Left lobe of liver (tissue), 2 donors: ENCODE data around the gene NTNG1. TPM values are rescaled to one million over a fixed set of nuclear protein-coding genes. Genes with fewer than 3 reads are reported as not detected.
"Not testable (repeated sequence)": the region's sequence is repeated elsewhere in the genome, so short reads cannot be mapped to it uniquely, and the experiment has no call there.

Source experiments
- ATAC-seq: fragments of 200-7000 bp; cut with Tn5 transposase; one replicate; pipeline ENCODE4 v1.9.1; 2020; ENCODE audit warnings: mild to moderate bottlenecking, moderate library complexity
- DNase-seq: peaks from one replicate; pipeline ENCODE4 v3.0.0-alpha.2; 2020; ENCODE audit warnings: low spot score
- total RNA-seq: library from RNA; stranded (reverse); gene quantifications from one replicate; pipeline ENCODE4 v1.2.1, GENCODE V29; 2021
- donor health status: DM: no; HTN: no; CAD: no; lungs with moderate emphysema.
- donor health status: DM: no; HTN: yes; CAD: no.

NTNG1 gene
- total RNA-seq, 1 donor from 2014 or later, result not detected

DNA sequence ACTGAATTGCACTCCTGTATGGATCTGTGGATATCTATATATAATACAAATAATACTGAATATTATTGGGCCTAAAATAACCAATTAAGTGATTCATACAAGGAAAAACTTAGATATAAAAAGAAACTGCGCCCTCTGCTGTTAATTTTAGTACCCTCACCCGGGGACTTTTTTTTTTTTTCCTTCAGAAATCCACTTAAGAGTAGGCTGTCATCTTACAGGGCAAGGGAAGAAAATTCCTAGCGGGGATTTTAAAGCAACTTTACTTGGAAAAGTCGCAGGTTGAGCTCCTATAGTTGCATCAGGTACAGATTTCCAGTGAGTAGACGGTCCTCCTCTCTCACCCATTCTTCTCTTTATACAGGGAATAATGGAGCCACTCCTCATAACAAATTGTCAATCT lies 1.3 kb downstream of the NTNG1 start:
- DNase-seq (no peak), ATAC-seq (peak; percentile 63)

DNA sequence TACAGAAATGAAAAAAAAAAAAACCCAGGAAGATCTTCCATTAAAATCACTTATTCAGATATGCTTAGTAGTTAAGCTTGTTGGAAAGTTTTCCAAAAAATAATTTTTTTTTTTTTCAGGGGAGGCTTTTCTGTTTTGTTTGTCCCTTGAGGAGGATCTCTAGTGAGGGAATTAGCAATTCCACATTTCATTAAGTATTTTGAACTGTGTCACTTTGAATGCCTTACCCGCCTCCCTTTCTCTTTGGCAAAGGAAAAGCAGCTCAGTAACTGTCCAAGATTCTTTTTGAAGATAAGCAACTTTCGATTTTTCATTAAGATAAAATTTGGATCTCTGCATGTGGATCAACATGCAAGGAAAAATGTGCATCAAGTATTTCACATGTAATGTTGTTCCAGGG lies 1.8 kb downstream of the NTNG1 start:
- ATAC-seq, result no peak

DNA sequence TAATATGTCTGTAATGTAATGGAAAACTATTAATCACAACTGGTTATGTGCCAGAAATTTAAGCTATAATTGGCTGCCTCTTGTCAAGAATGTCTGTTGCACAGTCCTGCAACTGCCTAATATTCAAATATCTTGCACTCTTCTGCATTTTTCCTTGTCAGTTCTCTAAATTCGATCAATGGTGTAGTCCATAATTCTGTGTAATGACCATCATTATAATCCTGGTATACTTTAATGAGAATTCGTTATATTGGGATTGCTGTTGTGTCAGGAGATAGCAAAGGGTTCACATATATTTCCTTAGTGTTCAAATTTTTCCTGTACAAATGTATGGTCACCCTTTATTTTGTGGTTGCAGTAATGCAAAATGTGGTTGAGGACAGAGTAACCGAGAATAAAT lies 4.8 kb downstream of the NTNG1 start:
- no peak for ATAC-seq
- DNase-seq, result no peak

More for the DNA sequence above, 1.8 kb downstream of the NTNG1 start:
- DNase-seq, result no peak

DNA sequence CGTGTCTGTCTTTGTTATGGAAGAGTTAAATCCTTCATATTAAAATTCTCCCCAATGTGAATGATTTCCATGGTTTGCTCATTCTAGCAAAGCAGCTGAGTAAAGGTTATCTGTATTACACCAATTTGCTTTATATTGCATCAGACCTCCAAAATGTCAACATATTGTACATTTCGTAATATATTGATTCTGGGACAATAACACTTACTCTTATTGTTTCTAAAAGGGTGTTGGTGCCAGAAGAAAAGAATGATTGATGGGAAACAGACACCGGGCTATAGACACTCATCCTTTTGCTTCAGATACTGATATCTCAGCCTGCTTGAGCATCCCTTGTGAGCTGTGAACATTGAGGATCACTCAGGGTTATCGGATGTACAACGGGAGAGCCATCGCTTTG lies 7.0 kb downstream of the NTNG1 start:
- ATAC-seq (peak; percentile 41), DNase-seq (no peak)

DNA sequence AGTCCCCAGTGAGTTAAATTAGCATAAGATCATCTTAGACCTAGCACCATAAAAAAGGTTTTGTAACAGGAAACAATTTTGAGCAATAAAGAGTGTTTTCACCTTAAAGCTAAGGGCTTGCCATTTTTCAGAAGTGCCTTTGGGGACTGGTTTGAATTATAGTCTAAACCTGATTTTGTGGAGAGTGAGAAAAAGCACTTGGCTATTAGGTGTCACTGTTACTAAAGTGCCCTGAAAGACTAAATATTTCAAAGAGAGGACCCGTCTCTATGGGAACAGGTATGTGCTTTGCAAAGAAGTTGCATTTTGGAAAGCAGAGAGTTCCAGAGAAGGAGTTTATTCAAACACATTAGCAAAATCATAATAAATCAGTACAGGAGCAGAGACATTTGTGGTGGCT lies 9.1 kb downstream of the NTNG1 start:
- no peak for ATAC-seq
- DNase-seq, result no peak

DNA sequence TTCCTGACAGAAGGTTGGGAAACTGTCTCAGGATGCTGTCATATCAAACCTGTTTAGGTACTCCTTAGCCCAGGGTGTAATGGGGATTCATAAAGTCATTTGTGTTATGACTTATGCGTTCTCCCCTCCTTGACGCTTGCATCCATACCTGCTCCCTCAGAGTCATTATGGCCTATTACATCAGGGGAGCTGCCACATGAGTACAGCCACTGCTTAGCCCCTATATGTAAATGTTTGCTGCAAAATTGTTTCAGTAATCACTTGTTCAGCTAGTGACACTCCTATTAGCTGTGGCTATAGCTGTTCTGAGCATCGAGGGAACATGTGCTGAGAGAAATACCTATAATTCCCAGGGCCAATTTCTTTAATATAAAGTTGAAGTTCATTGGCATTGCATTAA lies 10.5 kb downstream of the NTNG1 start:
- ATAC-seq, result no peak
- no peak for DNase-seq

DNA sequence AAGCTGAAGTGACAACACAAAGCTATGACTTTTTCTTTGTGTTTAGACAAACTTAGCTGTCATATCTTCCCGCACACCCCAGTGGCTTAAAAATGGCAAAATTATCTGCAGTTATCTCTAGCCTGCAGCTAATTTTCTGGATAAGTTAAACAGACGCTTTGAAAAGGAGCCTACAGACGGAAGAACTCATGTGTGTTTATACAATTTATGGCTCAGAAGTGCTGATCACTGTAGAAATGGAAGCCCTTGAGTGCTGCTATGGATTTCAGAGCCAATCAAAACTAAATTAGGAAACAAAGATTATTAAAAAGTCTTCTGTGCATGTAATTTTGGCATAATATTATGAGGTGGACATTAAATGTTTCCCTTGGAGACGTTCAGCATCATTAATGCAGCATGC lies 11.6 kb downstream of the NTNG1 start:
- ATAC-seq (no peak), DNase-seq (no peak)

DNA sequence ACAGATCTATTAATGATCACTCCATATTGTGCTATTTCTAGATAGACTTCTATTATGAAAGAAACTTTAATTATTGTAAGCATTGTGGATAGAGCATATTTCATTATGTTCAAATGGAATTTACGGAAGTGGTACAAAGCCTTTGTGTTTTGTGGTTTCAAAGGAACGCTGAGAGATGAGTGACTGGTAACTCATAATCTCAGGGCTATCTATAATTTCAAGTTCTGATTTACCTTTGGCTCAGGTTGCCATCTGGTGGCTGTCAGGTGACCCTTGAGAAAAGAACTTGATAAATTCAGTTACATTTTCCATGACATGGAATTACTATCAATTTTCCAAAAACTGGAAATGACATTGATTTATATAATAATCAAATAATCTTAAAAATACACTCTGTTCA lies 12.2 kb downstream of the NTNG1 start:
- DNase-seq (no peak), ATAC-seq (no peak)

DNA sequence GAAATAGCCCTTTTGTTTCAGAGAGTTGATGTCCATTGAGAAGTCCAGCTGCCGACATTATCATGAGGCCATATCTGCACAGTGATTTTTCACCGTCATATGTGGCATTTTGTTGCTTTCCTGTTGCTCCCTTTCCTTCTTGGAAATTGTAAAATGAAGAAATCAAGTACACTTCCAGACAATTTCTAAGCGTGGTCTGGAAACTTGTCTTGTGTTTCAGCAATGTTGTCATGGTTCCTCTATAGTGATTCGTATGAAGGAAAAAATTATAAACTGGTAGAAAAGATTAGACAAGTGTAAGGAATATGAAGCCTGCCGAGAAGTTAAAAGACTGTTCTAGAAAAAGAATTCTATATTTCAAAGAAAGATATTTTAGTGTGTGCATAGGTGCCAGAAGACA lies 17.7 kb downstream of the NTNG1 start:
- DNase-seq, result no peak
- no peak for ATAC-seq

DNA sequence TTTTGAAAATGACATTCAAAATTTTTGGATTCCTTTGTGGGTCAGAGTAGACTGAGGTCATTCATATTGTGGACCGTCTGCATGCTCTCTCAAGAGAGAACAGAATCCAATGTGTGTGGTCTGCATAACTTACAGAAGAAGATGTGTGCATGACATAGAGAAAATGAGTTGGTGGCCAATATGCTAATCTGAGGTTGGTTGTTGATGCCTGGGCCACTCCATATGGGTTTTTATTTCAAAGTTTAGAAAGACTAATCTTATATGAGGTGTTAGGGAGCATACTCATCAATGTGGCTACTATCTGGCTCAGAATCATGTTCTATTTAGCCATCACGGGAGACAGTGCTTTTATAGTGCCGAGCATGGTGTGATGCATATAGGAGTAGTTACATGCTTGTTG lies 18.2 kb downstream of the NTNG1 start:
- ATAC-seq (no peak), DNase-seq (no peak)

DNA sequence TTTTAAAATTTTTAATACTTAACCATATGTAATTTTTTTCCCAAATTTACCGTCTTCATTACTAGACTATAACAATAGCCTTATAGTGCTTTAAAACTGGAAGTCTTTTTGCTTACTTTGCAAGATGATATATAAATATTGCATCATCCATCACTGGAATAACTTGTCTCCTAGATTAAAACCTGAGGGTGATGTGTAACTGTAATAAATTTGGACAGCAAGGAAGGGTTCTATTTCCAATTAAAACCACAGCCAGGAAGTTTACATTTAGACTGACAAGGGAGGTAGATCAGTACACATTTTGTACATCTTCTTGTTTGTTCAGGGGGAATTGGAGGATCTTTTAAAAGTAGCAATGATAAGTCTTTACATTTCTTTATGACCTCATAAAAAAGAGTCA lies 21.9 kb downstream of the NTNG1 start:
- ATAC-seq, result no peak

DNA sequence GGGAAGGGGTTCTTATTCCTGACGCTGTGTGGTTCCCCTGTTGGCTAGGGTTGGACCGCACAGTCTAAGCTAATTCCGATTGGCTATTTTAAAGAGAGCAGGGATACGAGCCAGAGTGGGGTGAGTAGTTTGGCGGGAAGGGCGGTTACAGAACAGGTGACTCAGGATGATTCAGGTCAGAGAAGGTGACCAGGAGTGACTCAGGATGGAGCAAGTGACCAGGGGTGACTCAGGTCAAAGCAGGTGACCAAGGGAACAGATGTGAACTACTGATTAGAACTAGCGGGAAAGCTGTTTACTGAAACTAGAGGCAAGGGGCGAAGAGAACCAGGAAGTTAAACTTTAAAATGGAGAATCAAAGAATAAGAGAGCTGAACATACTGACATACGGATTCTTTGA lies 24.1 kb downstream of the NTNG1 start:
- not testable (repeated sequence) for DNase-seq, ATAC-seq

More for the DNA sequence above, 21.9 kb downstream of the NTNG1 start:
- DNase-seq, result no peak

DNA sequence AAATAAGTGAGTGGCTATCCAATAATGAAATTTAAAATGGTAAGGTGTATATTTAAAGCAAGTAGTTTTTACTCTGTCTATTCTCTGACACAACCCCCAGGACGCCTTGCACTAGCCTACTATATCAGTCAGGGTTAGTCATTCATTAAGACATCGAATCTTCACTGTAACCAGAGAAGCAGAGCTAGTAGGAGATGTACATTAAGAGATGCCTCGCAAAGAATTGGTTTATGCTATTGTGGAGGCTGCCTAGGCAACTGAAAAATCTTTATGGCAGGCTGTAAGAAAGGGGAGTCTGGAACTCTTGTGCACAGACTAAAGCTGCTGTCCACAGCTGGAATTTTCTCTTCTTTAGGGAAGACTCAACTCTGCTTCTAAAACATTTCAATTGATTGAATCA lies 28.8 kb downstream of the NTNG1 start:
- no peak for ATAC-seq
- no peak for DNase-seq

DNA sequence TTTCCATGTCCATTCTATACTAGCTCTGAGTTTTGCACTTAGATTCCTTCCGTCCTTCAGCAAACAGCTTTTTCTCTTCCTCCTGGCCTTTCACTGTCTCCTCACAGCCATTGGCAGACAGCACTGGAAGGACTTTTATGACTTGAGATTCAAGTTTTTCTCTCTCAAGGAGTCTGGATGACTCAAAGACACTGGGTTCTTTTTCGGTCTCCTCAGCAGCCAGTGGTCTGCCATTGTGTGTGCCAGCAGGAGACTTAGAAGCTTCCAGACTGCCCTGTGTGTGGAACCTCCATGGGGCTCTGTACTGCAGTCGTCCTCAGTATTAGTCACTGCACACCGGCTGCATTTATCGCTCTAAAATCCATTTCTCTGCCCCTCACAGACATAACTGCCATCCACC lies 30.5 kb downstream of the NTNG1 start:
- DNase-seq (no peak), ATAC-seq (no peak)

DNA sequence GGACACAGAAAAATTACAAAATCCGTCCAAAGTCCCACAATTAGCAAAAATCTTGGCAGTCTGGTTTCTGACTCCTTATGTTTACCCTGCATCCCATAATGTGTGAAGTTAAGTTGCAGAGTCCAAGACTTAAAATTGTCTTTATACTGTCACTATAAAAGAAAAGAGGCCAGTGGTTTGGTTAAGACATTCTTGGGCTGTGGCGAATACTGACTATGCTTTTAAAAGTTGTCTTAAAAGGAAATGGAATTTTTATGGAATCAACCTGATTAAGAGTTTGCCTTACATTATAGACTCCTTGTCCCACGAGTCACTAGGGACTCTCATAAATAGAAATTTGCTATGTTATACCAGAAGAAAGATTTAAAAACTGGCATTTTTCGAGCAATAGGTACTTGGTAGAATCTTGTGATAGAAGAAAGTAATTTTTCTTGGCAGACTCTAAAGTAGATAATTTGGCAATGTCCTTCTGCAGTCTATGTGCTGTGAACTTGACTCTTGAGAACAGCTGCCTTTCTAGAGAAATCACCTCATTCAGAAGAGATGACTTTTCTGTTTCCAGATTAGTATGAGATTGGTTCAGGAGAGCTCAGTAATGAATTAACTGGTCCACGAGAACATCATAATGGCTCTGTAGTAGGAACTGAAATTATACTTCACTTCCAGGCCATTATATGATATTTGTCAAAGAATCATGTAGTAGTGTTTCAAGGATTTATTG lies 31.8 kb downstream of the NTNG1 start:
- ATAC-seq, result no peak
- no peak for DNase-seq

DNA sequence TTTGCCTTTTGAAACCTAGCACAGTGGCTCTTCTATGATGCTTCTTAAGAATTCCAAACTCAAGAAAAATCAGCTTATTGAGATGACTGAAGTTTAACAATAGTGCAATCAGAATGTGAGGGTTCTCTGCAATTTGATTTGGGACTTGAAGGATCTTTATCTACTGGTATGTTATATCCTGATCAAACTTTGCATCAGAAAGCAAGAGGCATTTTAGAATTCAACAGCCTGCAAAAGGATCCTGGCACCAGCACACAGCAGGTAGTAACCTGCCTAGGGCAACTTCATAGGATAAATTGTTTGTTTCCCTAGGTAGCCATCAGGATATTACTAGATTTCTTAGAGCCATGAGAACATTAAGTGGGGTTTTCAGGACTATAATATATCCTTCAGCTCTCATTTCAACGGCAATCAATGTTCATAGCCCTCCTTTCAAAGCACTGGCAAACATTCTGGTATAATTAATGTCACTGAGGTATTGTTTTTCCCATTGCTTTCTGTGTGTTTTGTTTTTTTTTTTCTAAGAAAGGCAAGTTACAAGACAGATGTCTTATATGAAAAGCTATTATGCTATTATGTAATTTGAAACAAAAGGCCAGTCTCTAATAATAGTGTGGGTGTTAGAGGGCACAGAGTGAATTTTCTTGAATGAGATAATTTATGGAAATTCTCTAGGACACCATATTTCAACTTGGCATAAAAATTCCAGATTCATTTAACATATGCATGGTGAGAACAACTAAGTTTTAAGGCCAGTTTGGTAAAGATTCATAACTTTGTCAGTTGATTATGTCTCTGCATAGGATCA lies 34.5 kb downstream of the NTNG1 start:
- no peak for DNase-seq
- ATAC-seq, result no peak

DNA sequence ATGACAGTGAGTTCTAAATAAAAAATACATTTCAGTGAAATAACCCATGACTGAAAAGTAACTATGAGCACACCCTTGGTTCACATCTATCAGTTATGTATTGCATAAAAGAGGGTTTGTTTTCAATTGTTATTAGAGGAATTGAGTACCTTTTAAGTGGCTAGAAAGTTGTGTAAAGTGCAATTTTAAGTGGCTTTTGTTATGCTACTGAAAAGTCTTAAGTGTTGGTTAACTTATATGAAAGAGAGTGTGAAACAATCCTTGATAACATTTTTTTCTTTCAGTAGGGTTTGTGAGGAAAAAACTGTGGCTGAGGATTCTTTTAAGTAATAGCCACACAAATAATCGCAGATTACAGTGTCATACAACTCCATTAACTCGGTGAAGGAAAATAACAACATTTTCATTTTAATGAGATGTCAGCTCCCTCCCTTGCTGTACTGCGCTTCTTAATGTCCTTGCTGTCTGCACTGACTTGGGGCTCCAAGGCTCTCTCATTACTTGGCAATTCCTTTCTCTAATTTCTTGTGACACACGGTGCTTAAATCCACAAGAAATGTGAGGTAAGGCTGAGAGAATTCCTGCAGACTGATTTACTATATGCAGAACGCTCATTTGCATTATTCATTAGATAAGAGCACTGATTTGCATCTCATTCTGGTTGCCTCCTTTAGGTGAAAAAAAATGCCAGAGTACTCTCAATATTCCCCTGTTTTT lies 40.6 kb downstream of the NTNG1 start:
- no peak for ATAC-seq

DNA sequence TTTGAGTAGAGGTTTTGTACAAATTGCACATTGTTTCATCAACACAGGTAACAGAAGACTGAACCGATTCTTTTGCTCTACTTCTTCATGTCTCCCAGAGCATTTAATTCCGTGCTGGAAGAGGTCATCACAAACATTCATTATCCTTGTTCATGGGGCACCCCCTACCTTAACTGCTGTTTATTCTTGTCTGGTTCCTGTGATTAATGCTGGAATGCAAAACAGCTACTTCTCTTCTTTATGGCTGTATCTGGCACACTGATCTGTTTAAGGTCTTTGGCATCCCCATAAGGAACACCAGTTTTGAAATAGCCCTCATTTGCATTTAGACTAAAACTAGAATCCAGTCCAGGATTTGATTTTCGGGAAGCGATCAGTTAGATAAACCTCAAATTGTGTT lies 42.2 kb downstream of the NTNG1 start:
- no peak for ATAC-seq

More for the DNA sequence above, 40.6 kb downstream of the NTNG1 start:
- DNase-seq, result no peak

DNA sequence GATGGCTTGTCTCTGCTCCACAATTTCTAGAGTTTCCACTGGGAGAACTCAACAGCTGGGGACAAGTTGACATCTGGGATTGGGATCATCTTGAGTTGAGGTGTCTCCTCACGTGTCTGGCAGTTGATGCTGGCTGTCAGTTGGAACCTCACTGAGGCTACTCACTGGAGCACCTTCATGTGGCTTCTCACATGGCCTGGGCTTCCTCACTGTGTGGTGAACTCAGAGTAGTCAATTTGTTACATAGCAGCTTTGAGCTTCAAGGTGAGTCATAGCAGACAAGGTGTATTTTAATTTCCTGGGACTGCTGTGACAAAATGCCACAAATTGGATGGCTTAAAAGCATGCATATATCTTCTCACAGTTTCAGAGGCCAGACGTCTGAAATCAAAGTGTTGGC lies 44.0 kb downstream of the NTNG1 start:
- no peak for ATAC-seq
- no peak for DNase-seq

More for the DNA sequence above, 42.2 kb downstream of the NTNG1 start:
- DNase-seq, result no peak

DNA sequence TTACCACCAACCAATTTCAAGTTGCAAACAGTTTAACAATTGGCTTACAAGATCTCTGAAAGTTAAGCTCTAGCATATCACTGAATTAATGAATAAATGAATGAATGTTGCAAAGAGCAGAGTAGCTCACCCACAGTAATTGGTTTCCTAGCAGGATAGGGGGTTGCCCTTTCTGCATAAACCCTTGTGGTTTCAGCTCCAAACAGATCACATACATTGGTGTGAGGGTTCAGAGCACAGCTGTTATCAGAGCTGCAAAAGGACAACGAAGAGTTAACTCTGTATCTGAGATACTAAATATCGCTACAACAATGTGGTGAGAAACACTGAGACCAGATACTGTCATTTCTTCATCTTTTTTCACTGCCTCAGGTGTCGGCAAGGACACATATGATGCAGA lies 46.6 kb downstream of the NTNG1 start:
- ATAC-seq (no peak), DNase-seq (no peak)

DNA sequence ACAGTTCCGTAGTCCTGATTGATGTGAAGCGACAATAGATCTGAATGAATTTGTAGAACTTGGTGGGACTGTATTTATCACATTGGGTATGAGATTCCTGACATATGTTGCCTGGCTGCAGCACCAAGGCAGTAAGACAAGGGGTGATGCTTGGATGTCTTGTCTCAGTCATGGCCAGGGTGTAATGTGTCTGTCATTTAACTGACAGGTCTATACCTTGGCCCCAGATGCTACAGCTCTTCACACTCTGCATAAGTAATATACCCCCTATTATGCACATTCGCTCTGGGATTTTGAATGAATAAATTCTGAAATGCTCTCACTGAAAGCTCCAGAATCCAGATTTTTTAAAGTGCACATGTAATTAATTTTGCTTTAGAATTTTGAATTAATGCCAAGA lies 47.3 kb downstream of the NTNG1 start:
- ATAC-seq, result no peak
- no peak for DNase-seq

DNA sequence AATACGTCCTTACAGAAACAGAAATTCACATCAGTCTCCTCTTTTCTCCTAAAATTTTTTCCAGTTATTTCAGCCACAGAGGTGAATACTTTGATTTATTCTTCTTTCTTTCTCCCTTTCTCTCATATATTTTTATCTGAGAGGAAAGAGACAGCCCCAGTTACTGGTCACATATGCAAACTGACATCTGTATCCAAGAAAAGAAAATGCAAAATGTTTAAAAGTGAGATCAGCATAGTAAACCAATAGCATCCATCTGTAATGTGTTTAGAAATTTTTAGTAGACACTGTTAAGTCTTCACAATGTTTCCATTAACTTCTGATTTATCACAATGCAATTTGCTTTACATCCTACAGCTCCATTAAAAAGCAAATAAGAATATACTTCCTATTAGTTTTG lies 53.5 kb downstream of the NTNG1 start:
- no peak for DNase-seq
- ATAC-seq, result no peak
